K562 (cell line): Measurements from ENCODE around the gene USP6. TPM values are rescaled to one million over a fixed set of nuclear protein-coding genes. Genes with fewer than 3 reads are reported as not detected.
A peak's percentile ranks its signal among the peaks of the same experiment; 100 is the strongest.

Experiments used
- ATAC-seq: fragments of 200-7000 bp; cut with Tn5 transposase; 3 replicates; pipeline ENCODE4 v1.9.1; 2020; ENCODE audit warnings: moderate library complexity
- BruUV-seq: library from RNA; stranded (reverse); fragments of 400-500 nt; replicated peaks from 2 replicates; lab custom pipeline; 2021; lab: Mats Ljungman, UMichigan
- CTCF ChIA-PET: fragments of 300-600 bp; formaldehyde crosslinking; extraction: SDS; loops from one replicate; lab custom pipeline; 2021; ENCODE audit warnings: low intra/inter-chr PET ratio; lab: Yijun Ruan, JAX
- POLR2A ChIA-PET: fragments of 300-600, 350-650 bp; sonication (Branson Sonifier 250); formaldehyde crosslinking; extraction: SDS; loops from one replicate; lab custom pipeline; 2021; ENCODE audit warnings: antibody characterized with exemption, inconsistent platforms; lab: Yijun Ruan, JAX
- DNase-seq, 4 experiments: peaks; one replicate each; pipeline versions ENCODE4 v3.0.0 to v3.0.0-alpha.2; 2011 to 2018; ENCODE audit warnings: low spot score in 3 of 4, mixed read lengths in 3 of 4; ENCODE audit errors: extremely low read depth in 1 of 4
- FAIRE-seq: peaks from 2 replicates; lab custom pipeline; 2011; peaks lifted over from hg19 to GRCh38; lab: Jason Lieb, UNC
- H2AFZ ChIP-seq: 2 replicates; pipeline ENCODE4 v1.6.0; 2011; ENCODE audit warnings: low read depth, low read length, control low read depth, inconsistent platforms
- H3K27ac ChIP-seq: fragments of 200-600 bp; 3 replicates; pipeline ENCODE4 v1.8.0; 2011; ENCODE audit warnings: low read depth, mild to moderate bottlenecking, control low read depth, inconsistent platforms, low read length, moderate library complexity, mixed read lengths; ENCODE audit errors: extremely low read depth
- H3K27me3 ChIP-seq, 2 experiments: fragments of 300-600 bp in 1 of 2; 2 replicates in 1 of 2; 3 replicates in 1 of 2; pipeline versions ENCODE4 v1.6.0 to v1.8.0; 2011; ENCODE audit warnings: inconsistent platforms in 2 of 2, low read length in 2 of 2, mild to moderate bottlenecking in 1 of 2, mixed read lengths in 1 of 2, moderate library complexity in 1 of 2; ENCODE audit not compliant: control insufficient read depth in 2 of 2, insufficient read depth in 2 of 2
- H3K36me3 ChIP-seq: fragments of 300-600 bp; 3 replicates; pipeline ENCODE4 v1.8.0; 2011; ENCODE audit warnings: mild to moderate bottlenecking, low read length, inconsistent platforms; ENCODE audit not compliant: control insufficient read depth, insufficient read depth
- H3K4me1 ChIP-seq, 2 experiments: fragments of 200-600 bp in 1 of 2; replicated peaks in 1 of 2; 2 replicates in 1 of 2; 3 replicates in 1 of 2; pipeline versions ENCODE4 v1.5.1 to v1.8.0; 2011; ENCODE audit warnings: inconsistent platforms in 2 of 2, low read length in 2 of 2, mild to moderate bottlenecking in 1 of 2, mixed read lengths in 1 of 2, moderate library complexity in 1 of 2; ENCODE audit not compliant: control insufficient read depth in 2 of 2, insufficient read depth in 2 of 2
- H3K4me2 ChIP-seq: 2 replicates; pipeline ENCODE4 v1.6.1; 2011; ENCODE audit warnings: low read length, control low read depth, inconsistent platforms, mixed read lengths; ENCODE audit not compliant: insufficient read depth
- H3K4me3 ChIP-seq: fragments of 200-600 bp; sonication (generic), shearing (Covaris generic); 2 replicates; pipeline ENCODE4 v1.5.1; 2016; ENCODE audit warnings: control low read depth, inconsistent platforms
- H3K79me2 ChIP-seq: fragments of 200-600 bp; 3 replicates; pipeline ENCODE4 v1.8.0; 2011; ENCODE audit warnings: low read length, inconsistent platforms; ENCODE audit not compliant: control insufficient read depth, insufficient read depth
- H3K9ac ChIP-seq, 2 experiments: 2 replicates each; pipeline versions ENCODE4 v1.6.0 to v1.6.1; 2011; ENCODE audit warnings: low read depth in 2 of 2, low read length in 2 of 2, control low read depth in 1 of 2, inconsistent platforms in 1 of 2, mild to moderate bottlenecking in 1 of 2, mixed read lengths in 1 of 2; ENCODE audit not compliant: insufficient read depth in 1 of 2
- H3K9me1 ChIP-seq: one replicate; pipeline ENCODE4 v1.6.0; 2011; ENCODE audit warnings: inconsistent platforms, mild to moderate bottlenecking, low read length, moderate library complexity; ENCODE audit not compliant: control insufficient read depth, insufficient read depth
- H3K9me3 ChIP-seq: replicated peaks from 2 replicates; pipeline ENCODE4 v1.5.1; 2011; ENCODE audit warnings: low read depth, low read length, inconsistent platforms; ENCODE audit not compliant: control insufficient read depth, insufficient read depth
- H4K20me1 ChIP-seq: replicated peaks from 2 replicates; pipeline ENCODE4 v1.6.1; 2011; ENCODE audit warnings: low read length, inconsistent platforms, mixed read lengths; ENCODE audit not compliant: control insufficient read depth, insufficient read depth
- BMI1 ChIP-seq: fragments of 150-350 bp; IDR thresholded peaks from 2 replicates; pipeline ENCODE4 v1.6.1; 2014; ENCODE audit warnings: low read length
- C11orf30 ChIP-seq: fragments of 450-650 bp; IDR thresholded peaks from 2 replicates; pipeline ENCODE4 v1.6.1; 2016; ENCODE audit warnings: low read depth, mild to moderate bottlenecking
- CC2D1A ChIP-seq: fragments of 450-650 bp; IDR thresholded peaks from 2 replicates; pipeline ENCODE4 v1.6.1; 2017; ENCODE audit warnings: mild to moderate bottlenecking
- CHAMP1 ChIP-seq: fragments of 450-650 bp; IDR thresholded peaks from 2 replicates; pipeline ENCODE4 v1.6.1; 2016; ENCODE audit warnings: mild to moderate bottlenecking
- EZH2 ChIP-seq: IDR thresholded peaks from 2 replicates; pipeline ENCODE4 v1.6.1; 2012; ENCODE audit warnings: low read depth, mild to moderate bottlenecking, inconsistent platforms, low read length, borderline replicate concordance
- HES1 ChIP-seq: fragments of 450-650 bp; IDR thresholded peaks from 2 replicates; pipeline ENCODE4 v1.6.1; 2016; ENCODE audit warnings: low read depth, mild to moderate bottlenecking, moderate library complexity
- KDM5B ChIP-seq: fragments of 200-600 bp; sonication (generic); IDR thresholded peaks from 2 replicates; pipeline ENCODE4 v1.6.1; 2012; ENCODE audit warnings: low read depth, mild to moderate bottlenecking, moderate library complexity, low read length, control low read depth, inconsistent platforms; ENCODE audit not compliant: insufficient replicate concordance
- NCOA2 ChIP-seq, 2 experiments: fragments of 450-650 bp; IDR thresholded peaks; 2 replicates each; pipeline ENCODE4 v1.6.1; 2018; ENCODE audit warnings: mild to moderate bottlenecking in 2 of 2, moderate library complexity in 1 of 2; ENCODE audit not compliant: partially characterized antibody in 2 of 2
- NCOR1 ChIP-seq: fragments of 450-650 bp; IDR thresholded peaks from 2 replicates; pipeline ENCODE4 v1.6.1; 2016; ENCODE audit warnings: mild to moderate bottlenecking, moderate library complexity
- PCBP1 ChIP-seq: fragments of 200-400 bp; formaldehyde crosslinking; IDR thresholded peaks from 2 replicates; pipeline ENCODE4 v1.6.1; 2018; ENCODE audit warnings: mild to moderate bottlenecking, low read depth, low read length; ENCODE audit not compliant: poor library complexity, severe bottlenecking
- RFX5 ChIP-seq: IDR thresholded peaks from 2 replicates; pipeline ENCODE4 v1.6.1; 2011; ENCODE audit warnings: low read depth, mild to moderate bottlenecking, improper control_type of control experiment, low read length
- TBP ChIP-seq: optimal IDR thresholded peaks from 2 replicates; pipeline ENCODE3; 2011; ENCODE audit warnings: low read depth, low read length, improper control_type of control experiment
- ZNF134 ChIP-seq: fragments of 250-450 bp; sonication (Bioruptor Pico); conservative IDR thresholded peaks from 2 replicates; pipeline ENCODE4 v1.4.0; 2020
- ZNF280A ChIP-seq: fragments of 450-650 bp; IDR thresholded peaks from 2 replicates; pipeline ENCODE4 v1.6.1; 2018; ENCODE audit warnings: mild to moderate bottlenecking, low read depth; ENCODE audit not compliant: partially characterized antibody
- ZNF707 ChIP-seq: fragments of 250-450 bp; sonication (Bioruptor Pico); conservative IDR thresholded peaks from 2 replicates; pipeline ENCODE4 v1.8.0; 2022; ENCODE audit warnings: inconsistent platforms, mild to moderate bottlenecking, moderate library complexity
- ZNF717 ChIP-seq: fragments of 250-450 bp; sonication (Bioruptor Pico); IDR thresholded peaks from 2 replicates; pipeline ENCODE4 v1.5.0; 2021
- WGBS: fragments of 100-300 bp; shearing (Covaris generic); methylation state at CpG from one replicate; pipeline ENCODE4 v1.1.6; 2016; ENCODE audit warnings: low coverage, mixed read lengths; ENCODE audit not compliant: insufficient coverage; ENCODE audit errors: missing lambda C conversion rate; 5-methylcytosine and 5-hydroxymethylcytosine counted together
- in situ Hi-C: fragments of 300-500 bp; cut with MboI; formaldehyde crosslinking; loops from 4 replicates; pipeline ENCODE4 v1.15.0; 2018; ENCODE audit warnings: inconsistent platforms, mixed read lengths
- intact Hi-C: fragments of 100-400 bp; cut with micrococcal nuclease; formaldehyde crosslinking; loops from 2 replicates; pipeline ENCODE4 v1.14.2; 2022
- polyA plus RNA-seq, 8 experiments: library from polyadenylated mRNA; depleted of rRNA in 4 of 8; stranded (reverse) in 5 of 8; unstranded in 3 of 8; fragments of >200 nt; fragmentation: Nextera tagmentation in 2 of 8; fragmentation: Illumina TruSeq in 1 of 8; extraction: Ambion mirVana in 2 of 8; extraction: Trizol in 1 of 8; gene quantifications; 2 replicates each; pipeline versions ENCODE4 v1.2.1 to v1.2.3, GENCODE V29; 2011 to 2014; ENCODE audit warnings: inconsistent platforms in 1 of 8, missing spikeins in 1 of 8
- total RNA-seq, 7 experiments: library from RNA; depleted of rRNA in 6 of 7; stranded (reverse); fragments of >200 nt in 6 of 7; fragmentation: Illumina TruSeq in 2 of 7; extraction: Trizol in 2 of 7; gene quantifications; 2 replicates each; pipeline versions ENCODE4 v1.2.1 to v1.2.3, GENCODE V29; 2011 to 2021; ENCODE audit warnings: low replicate concordance in 1 of 7

The USP6 gene
- total and polyA plus RNA-seq, 9 of the 15 experiments (the other 6 are each of a cell fraction or from before 2014, with no cell fraction given) = 0.01 to 0.09 (median 0.04) TPM; not detected in 4

- Histone ChIP-seq H3K4me2 (no peak overlapping the region), H3K4me3 (no peak overlapping the region), H3K4me1 (no peaks in the 10 kb centered on the region), H3K9me1 (no peaks in the 10 kb centered on the region), H3K27me3 (no peaks in the 10 kb centered on the region), H3K27ac (no peak overlapping the region), H3K9me3 (peaks cover 25% of the 10 kb centered on the region), H3K36me3 (no peaks in the 10 kb centered on the region), H3K9ac (no peak overlapping the region), H3K79me2 (no peaks in the 10 kb centered on the region), H2AFZ (no peak overlapping the region), H4K20me1 (no peaks in the 10 kb centered on the region)
- in situ Hi-C loops (no loop called here), intact Hi-C loops (loop anchor here (10.0 kb wide), 1 partner anchor 77 kb away; no protein-coding TSS in a partner anchor)
- no peak for ATAC-seq
- 71% methylated on average over 10 of the region's 10 CpGs for WGBS
- POLR2A ChIA-PET = interaction anchor here (0.5 kb wide), 1 partner anchor 81 kb away, joined by 3 read pairs; no protein-coding TSS in a partner anchor
- DNase-seq = no peak
- CTCF ChIA-PET = no interaction called here
- no peak for FAIRE-seq
- BruUV-seq = no TSS peak
- TF ChIP-seq PCBP1 (no peak), HES1 (no peak), NCOA2 (IDR thresholded peaks at IDR 0.05; ENCODE audit: partially characterized antibody in 2 of 2) (no peak), TBP (no peak), NCOR1 (no peak), C11orf30 (no peak), ZNF134 (no peak), BMI1 (no peak), EZH2 (no peak), RFX5 (no peak), ZNF707 (CRISPR knock-in tag) (no peak), CHAMP1 (no peak), KDM5B (no peak), ZNF280A (peak; percentile 67), ZNF717 (CRISPR knock-in tag) (no peak), CC2D1A (no peak)
Observed at GRCh38 chr17:5181509-5182305, 65.9 kb downstream of the USP6 start.
